ENCODE measurements around the gene HOXB2. TPM values are rescaled to one million over a fixed set of nuclear protein-coding genes. Genes with fewer than 3 reads are reported as not detected.

The HOXB2 gene
- total RNA-seq, 1 donor from 2014 or later: not detected

DNA sequence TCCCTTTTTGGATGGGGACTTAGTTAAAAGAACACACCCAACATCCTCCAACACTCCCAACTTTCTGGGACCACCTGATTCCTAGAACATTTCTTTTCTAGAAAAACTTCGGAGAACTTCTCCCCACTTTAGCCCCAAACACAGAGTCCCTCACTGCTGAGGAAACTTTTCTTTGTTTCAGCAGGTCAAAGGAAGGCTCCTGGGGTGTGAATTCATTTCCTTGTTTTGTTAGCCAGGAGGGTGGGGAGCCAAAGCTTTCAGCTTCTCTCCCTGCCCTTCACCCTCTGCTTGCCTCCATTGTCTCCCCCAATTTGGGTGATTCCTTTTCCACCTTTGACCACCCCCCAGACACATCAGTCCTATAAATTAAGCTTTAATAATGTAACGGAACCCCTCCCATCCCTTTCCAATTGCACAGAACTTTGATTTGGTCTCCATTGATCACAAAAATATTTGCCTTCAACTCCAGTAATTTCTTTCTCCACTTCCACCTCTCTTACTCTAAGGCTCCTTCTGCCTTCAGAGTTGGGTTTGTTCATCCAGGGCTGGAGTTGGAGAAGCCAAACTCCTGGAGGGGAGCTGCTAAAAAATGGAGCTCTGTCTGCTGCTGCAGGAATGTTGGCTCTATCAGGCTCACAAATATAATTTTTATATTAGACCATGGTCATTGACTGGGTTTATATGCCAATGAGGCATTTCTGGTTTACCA, 22.9 kb upstream of the HOXB2 start:
- H4K20me1 ChIP-seq (ENCODE audit: low read depth): peaks cover 96% of the 10 kb centered on the region
- Mint-ChIP-seq H3K36me3 (no peaks in the 10 kb centered on the region), H3K9me3 (peaks cover 2% of the 10 kb centered on the region), H3K4me3 (no peak overlapping the region), H3K27ac (no peak overlapping the region), H3K27me3 (ENCODE audit: insufficient read depth, low read depth) (peaks cover 19% of the 10 kb centered on the region), H3K4me1 (no peaks in the 10 kb centered on the region)
- no peak overlapping the region for H3K4me2 ChIP-seq
- H3K4me3 ChIP-seq: no peak overlapping the region
- no peaks in the 10 kb centered on the region for H3K79me2 ChIP-seq (ENCODE audit: low read depth)
- DNase-seq (ENCODE audit: low spot score): no peak
- H3K27ac ChIP-seq: no peak overlapping the region
- no peaks in the 10 kb centered on the region for H3K36me3 ChIP-seq
- TF ChIP-seq EZH2 (IDR thresholded peaks at IDR 0.05): no peak
- TF ChIP-seq EZH2phosphoT487 (IDR thresholded peaks at IDR 0.05): no peak
- TF ChIP-seq, protein P1, sequence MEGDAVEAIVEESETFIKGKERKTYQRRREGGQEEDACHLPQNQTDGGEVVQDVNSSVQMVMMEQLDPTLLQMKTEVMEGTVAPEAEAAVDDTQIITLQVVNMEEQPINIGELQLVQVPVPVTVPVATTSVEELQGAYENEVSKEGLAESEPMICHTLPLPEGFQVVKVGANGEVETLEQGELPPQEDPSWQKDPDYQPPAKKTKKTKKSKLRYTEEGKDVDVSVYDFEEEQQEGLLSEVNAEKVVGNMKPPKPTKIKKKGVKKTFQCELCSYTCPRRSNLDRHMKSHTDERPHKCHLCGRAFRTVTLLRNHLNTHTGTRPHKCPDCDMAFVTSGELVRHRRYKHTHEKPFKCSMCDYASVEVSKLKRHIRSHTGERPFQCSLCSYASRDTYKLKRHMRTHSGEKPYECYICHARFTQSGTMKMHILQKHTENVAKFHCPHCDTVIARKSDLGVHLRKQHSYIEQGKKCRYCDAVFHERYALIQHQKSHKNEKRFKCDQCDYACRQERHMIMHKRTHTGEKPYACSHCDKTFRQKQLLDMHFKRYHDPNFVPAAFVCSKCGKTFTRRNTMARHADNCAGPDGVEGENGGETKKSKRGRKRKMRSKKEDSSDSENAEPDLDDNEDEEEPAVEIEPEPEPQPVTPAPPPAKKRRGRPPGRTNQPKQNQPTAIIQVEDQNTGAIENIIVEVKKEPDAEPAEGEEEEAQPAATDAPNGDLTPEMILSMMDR (IDR thresholded peaks at IDR 0.05): no peak
- H3K4me1 ChIP-seq: no peaks in the 10 kb centered on the region
- H3K27me3 ChIP-seq: peaks cover 100% of the 10 kb centered on the region
- H3K9ac ChIP-seq: no peak overlapping the region
- H3K9me3 ChIP-seq (ENCODE audit: low read depth): no peaks in the 10 kb centered on the region
- no peak overlapping the region for H2AFZ ChIP-seq (replicated peaks)
- no peaks in the 10 kb centered on the region for H3F3A ChIP-seq (ENCODE audit: low read depth)

DNA sequence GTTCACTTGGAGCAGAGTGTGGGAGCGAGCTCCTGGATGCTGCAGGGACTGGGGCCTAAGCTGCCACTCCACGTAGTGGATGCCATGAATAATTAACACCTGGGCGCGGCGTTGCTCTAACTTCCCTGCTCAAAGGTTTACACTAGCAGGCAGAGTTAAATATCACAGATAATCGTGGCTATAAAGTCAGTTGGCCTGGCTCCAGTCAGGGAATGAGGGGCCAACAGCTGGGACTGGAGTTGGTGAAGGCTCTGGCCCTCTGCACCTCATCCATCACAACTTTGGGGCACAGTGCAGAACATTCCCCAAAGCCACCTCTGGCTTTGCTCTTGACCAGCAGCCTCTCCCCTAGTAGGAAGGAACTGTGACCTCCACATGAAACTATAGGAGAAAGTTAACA, 22.3 kb upstream of the HOXB2 start:
- Histone ChIP-seq H3K4me2 (no peak overlapping the region), H3K79me2 (ENCODE audit: low read depth) (no peaks in the 10 kb centered on the region), H3K27me3 (peaks cover 100% of the 10 kb centered on the region), H3K36me3 (no peaks in the 10 kb centered on the region), H3K4me1 (no peaks in the 10 kb centered on the region), H3K9ac (no peak overlapping the region), H3F3A (ENCODE audit: low read depth) (no peaks in the 10 kb centered on the region), H3K4me3 (no peak overlapping the region), H2AFZ (replicated peaks) (no peak overlapping the region), H3K27ac (no peak overlapping the region), H3K9me3 (ENCODE audit: low read depth) (no peaks in the 10 kb centered on the region), H4K20me1 (ENCODE audit: low read depth) (peaks cover 96% of the 10 kb centered on the region)
- Mint-ChIP-seq H3K27me3 (ENCODE audit: insufficient read depth, low read depth) (peaks cover 19% of the 10 kb centered on the region), H3K4me1 (no peaks in the 10 kb centered on the region), H3K9me3 (peaks cover 2% of the 10 kb centered on the region), H3K27ac (no peak overlapping the region), H3K36me3 (no peaks in the 10 kb centered on the region), H3K4me3 (no peak overlapping the region)
- DNase-seq (ENCODE audit: low spot score): no peak
- TF ChIP-seq EZH2phosphoT487 (IDR thresholded peaks at IDR 0.05): no peak
- TF ChIP-seq, protein P1 (IDR thresholded peaks at IDR 0.05): no peak
- TF ChIP-seq EZH2 (IDR thresholded peaks at IDR 0.05): no peak

DNA sequence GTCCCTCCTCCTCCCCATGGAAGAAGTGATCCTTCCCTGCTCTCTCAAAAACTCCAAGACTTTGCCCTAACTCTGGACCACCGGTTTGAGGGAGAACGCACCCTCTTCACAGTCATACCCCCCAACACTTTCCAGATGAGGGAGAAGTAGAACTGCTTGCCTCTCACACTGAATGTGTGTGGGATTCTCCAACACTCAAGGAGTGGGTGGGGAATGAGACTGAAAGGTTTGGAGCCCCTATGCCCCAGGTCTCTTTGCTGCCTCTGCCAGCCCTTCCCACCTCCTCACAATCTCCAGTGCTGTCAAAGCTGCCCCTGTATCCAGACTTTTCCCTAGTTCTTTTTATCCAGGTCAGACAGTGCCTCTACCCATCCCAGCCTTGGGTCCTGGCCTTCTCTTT, 21.8 kb upstream of the HOXB2 start:
- no peak overlapping the region for H3K4me3 Mint-ChIP-seq
- Histone ChIP-seq H3K9ac (no peak overlapping the region), H2AFZ (replicated peaks) (no peak overlapping the region), H3K27ac (no peak overlapping the region), H4K20me1 (ENCODE audit: low read depth) (peaks cover 96% of the 10 kb centered on the region), H3K9me3 (ENCODE audit: low read depth) (no peaks in the 10 kb centered on the region), H3K4me3 (no peak overlapping the region), H3K36me3 (no peaks in the 10 kb centered on the region), H3K79me2 (ENCODE audit: low read depth) (no peaks in the 10 kb centered on the region), H3K4me2 (no peak overlapping the region), H3K27me3 (peaks cover 100% of the 10 kb centered on the region), H3K4me1 (no peaks in the 10 kb centered on the region), H3F3A (ENCODE audit: low read depth) (no peaks in the 10 kb centered on the region)
- no peak for TF ChIP-seq EZH2phosphoT487 (IDR thresholded peaks at IDR 0.05)
- no peak for TF ChIP-seq EZH2 (IDR thresholded peaks at IDR 0.05)
- TF ChIP-seq, protein P1 (IDR thresholded peaks at IDR 0.05): no peak
- H3K4me1 Mint-ChIP-seq: no peaks in the 10 kb centered on the region
- H3K9me3 Mint-ChIP-seq: peaks cover 2% of the 10 kb centered on the region
- no peaks in the 10 kb centered on the region for H3K36me3 Mint-ChIP-seq
- peaks cover 21% of the 10 kb centered on the region for H3K27me3 Mint-ChIP-seq (ENCODE audit: insufficient read depth, low read depth)
- H3K27ac Mint-ChIP-seq: no peak overlapping the region
- DNase-seq (ENCODE audit: low spot score): no peak

All from neural progenitor cell (in vitro differentiated cells).